HepG2 (cell line): Measurements from ENCODE around the gene TLE2. TPM values are rescaled to one million over a fixed set of nuclear protein-coding genes. Genes with fewer than 3 reads are reported as not detected.

Experiments used
- GMEB2 ChIP-seq: IDR thresholded peaks from 2 replicates; pipeline ENCODE4 v1.6.1; 2016; ENCODE audit warnings: missing biosample characterization, missing genetic modification reagents, low read depth
- NFE2L2 ChIP-seq: fragments of 150-350 bp; IDR thresholded peaks from 2 replicates; pipeline ENCODE4 v1.6.1; 2014; ENCODE audit warnings: low read length
- NFYC ChIP-seq: IDR thresholded peaks from 2 replicates; pipeline ENCODE4 v1.6.1; 2016; ENCODE audit warnings: missing genetic modification reagents, missing compliant biosample characterization
- PCBP1 ChIP-seq: fragments of 200-400 bp; formaldehyde crosslinking; IDR thresholded peaks from 2 replicates; pipeline ENCODE4 v1.6.1; 2017; ENCODE audit warnings: mild to moderate bottlenecking, low read depth, low read length, borderline replicate concordance
- PRDM10 ChIP-seq: sonication (generic); formaldehyde crosslinking; IDR thresholded peaks from 2 replicates; pipeline ENCODE4 v1.4.0; 2020; ENCODE audit warnings: low read depth, missing genetic modification reagents
- RAD51 ChIP-seq: fragments of 450-650 bp; IDR thresholded peaks from 2 replicates; pipeline ENCODE4 v1.6.1; 2016; ENCODE audit warnings: borderline replicate concordance
- TMF1 ChIP-seq: sonication (generic); formaldehyde crosslinking; IDR thresholded peaks from 2 replicates; pipeline ENCODE4 v1.8.1; 2022; ENCODE audit warnings: low read depth, missing genetic modification reagents
- TOE1 ChIP-seq: sonication (generic); formaldehyde crosslinking; IDR thresholded peaks from 2 replicates; pipeline ENCODE4 v1.4.0; 2020; ENCODE audit warnings: mild to moderate bottlenecking, missing genetic modification reagents
- ZFP36L2 ChIP-seq: sonication (generic); formaldehyde crosslinking; IDR thresholded peaks from 2 replicates; pipeline ENCODE4 v1.4.0; 2020; ENCODE audit warnings: missing genetic modification reagents
- ZNF326 ChIP-seq: sonication (generic); formaldehyde crosslinking; IDR thresholded peaks from 2 replicates; pipeline ENCODE4 v1.4.0; 2020; ENCODE audit warnings: missing genetic modification reagents, borderline replicate concordance
- ZNF329 ChIP-seq: sonication (generic); formaldehyde crosslinking; IDR thresholded peaks from 2 replicates; pipeline ENCODE4 v1.9.0; 2021; ENCODE audit warnings: low read depth, mild to moderate bottlenecking, missing genetic modification reagents
- ZNF607 ChIP-seq: sonication (generic); formaldehyde crosslinking; IDR thresholded peaks from 2 replicates; pipeline ENCODE4 v1.5.1; 2020; ENCODE audit warnings: missing genetic modification reagents, mild to moderate bottlenecking, borderline replicate concordance
- ZNF879 ChIP-seq: sonication (generic); formaldehyde crosslinking; IDR thresholded peaks from 2 replicates; pipeline ENCODE4 v1.8.1; 2023; ENCODE audit warnings: missing genetic modification reagents
- polyA plus RNA-seq, 8 experiments: library from polyadenylated mRNA; depleted of rRNA in 3 of 8; stranded (reverse) in 7 of 8; unstranded in 1 of 8; fragments of >200 nt; fragmentation: Illumina TruSeq in 4 of 8; extraction: Trizol in 4 of 8; gene quantifications; 2 replicates each; pipeline versions ENCODE4 v1.2.1 to v1.2.3, GENCODE V29; 2011 to 2016; ENCODE audit warnings: low read depth in 4 of 8, missing spikeins in 1 of 8, mixed read lengths in 1 of 8; ENCODE audit not compliant: insufficient read depth in 1 of 8
- total RNA-seq, 5 experiments: library from RNA; depleted of rRNA; stranded (reverse); fragments of >200 nt; fragmentation: Illumina TruSeq; extraction: Trizol; gene quantifications; 2 replicates each; pipeline ENCODE4 v1.2.3, GENCODE V29; 2016; ENCODE audit warnings: low read depth in 1 of 5
- TF ChIP-seq, protein P1 (sequence below): sonication (generic); formaldehyde crosslinking; IDR thresholded peaks from 2 replicates; pipeline ENCODE4 v1.5.0; 2020; ENCODE audit warnings: missing genetic modification reagents, mild to moderate bottlenecking, borderline replicate concordance
- TF ChIP-seq, protein P2 (sequence below): sonication (generic); formaldehyde crosslinking; IDR thresholded peaks from 2 replicates; pipeline ENCODE4 v1.4.0; 2020; ENCODE audit warnings: missing genetic modification reagents, borderline replicate concordance
- TF ChIP-seq, protein P3 (sequence below): sonication (generic); formaldehyde crosslinking; IDR thresholded peaks from 2 replicates; pipeline ENCODE4 v1.4.0; 2020; ENCODE audit warnings: missing genetic modification reagents, mild to moderate bottlenecking, borderline replicate concordance

The TLE2 gene
- total and polyA plus RNA-seq, 2 of the 13 experiments (the other 11 are each of a cell fraction or from before 2014, with no cell fraction given), result 0.07 to 0.81 TPM

DNA sequence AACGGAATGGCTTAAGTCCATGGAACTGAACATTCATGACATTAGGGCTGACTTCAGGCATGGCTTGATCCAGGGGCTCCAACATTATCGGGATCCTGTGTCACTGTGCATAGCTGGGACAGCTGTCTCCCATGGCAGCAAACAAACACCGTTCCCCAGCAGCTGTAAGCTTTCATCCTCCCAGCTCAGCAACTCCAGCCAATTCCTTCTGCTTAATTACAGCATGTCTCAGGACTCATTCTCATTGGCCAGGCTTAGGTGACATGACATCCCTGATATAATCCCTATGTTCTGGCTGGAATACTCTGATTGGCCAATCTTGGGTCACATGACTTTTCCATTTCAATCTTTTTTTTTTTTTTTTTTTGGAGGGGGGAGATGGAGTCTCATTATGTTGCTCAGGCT is 44.1 kb upstream of the TLE2 start (continued):
- TF ChIP-seq PRDM10 (CRISPR knock-in tag) (no peak), ZNF326 (no peak), TOE1 (CRISPR knock-in tag) (no peak), ZNF329 (peak; percentile 100), RAD51 (peak; percentile 50; the same call in 1 of the 2 replicates), ZNF879 (CRISPR knock-in tag) (no peak), NFYC (CRISPR knock-in tag) (peak; percentile 44), ZFP36L2 (CRISPR knock-in tag) (no peak), ZNF607 (CRISPR knock-in tag) (no peak), TMF1 (CRISPR knock-in tag) (no peak), GMEB2 (CRISPR knock-in tag) (no peak), PCBP1 (no peak), NFE2L2 (no peak)
- TF ChIP-seq, protein P1, sequence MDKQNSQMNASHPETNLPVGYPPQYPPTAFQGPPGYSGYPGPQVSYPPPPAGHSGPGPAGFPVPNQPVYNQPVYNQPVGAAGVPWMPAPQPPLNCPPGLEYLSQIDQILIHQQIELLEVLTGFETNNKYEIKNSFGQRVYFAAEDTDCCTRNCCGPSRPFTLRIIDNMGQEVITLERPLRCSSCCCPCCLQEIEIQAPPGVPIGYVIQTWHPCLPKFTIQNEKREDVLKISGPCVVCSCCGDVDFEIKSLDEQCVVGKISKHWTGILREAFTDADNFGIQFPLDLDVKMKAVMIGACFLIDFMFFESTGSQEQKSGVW (CRISPR knock-in tag), result no peak
- TF ChIP-seq, protein P2, sequence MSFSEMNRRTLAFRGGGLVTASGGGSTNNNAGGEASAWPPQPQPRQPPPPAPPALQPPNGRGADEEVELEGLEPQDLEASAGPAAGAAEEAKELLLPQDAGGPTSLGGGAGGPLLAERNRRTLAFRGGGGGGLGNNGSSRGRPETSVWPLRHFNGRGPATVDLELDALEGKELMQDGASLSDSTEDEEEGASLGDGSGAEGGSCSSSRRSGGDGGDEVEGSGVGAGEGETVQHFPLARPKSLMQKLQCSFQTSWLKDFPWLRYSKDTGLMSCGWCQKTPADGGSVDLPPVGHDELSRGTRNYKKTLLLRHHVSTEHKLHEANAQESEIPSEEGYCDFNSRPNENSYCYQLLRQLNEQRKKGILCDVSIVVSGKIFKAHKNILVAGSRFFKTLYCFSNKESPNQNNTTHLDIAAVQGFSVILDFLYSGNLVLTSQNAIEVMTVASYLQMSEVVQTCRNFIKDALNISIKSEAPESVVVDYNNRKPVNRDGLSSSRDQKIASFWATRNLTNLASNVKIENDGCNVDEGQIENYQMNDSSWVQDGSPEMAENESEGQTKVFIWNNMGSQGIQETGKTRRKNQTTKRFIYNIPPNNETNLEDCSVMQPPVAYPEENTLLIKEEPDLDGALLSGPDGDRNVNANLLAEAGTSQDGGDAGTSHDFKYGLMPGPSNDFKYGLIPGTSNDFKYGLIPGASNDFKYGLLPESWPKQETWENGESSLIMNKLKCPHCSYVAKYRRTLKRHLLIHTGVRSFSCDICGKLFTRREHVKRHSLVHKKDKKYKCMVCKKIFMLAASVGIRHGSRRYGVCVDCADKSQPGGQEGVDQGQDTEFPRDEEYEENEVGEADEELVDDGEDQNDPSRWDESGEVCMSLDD (CRISPR knock-in tag), result no peak
- TF ChIP-seq, protein P3, sequence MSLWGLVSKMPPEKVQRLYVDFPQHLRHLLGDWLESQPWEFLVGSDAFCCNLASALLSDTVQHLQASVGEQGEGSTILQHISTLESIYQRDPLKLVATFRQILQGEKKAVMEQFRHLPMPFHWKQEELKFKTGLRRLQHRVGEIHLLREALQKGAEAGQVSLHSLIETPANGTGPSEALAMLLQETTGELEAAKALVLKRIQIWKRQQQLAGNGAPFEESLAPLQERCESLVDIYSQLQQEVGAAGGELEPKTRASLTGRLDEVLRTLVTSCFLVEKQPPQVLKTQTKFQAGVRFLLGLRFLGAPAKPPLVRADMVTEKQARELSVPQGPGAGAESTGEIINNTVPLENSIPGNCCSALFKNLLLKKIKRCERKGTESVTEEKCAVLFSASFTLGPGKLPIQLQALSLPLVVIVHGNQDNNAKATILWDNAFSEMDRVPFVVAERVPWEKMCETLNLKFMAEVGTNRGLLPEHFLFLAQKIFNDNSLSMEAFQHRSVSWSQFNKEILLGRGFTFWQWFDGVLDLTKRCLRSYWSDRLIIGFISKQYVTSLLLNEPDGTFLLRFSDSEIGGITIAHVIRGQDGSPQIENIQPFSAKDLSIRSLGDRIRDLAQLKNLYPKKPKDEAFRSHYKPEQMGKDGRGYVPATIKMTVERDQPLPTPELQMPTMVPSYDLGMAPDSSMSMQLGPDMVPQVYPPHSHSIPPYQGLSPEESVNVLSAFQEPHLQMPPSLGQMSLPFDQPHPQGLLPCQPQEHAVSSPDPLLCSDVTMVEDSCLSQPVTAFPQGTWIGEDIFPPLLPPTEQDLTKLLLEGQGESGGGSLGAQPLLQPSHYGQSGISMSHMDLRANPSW (CRISPR knock-in tag), result no peak
